ENCODE data around the gene DUSP28. TPM values are rescaled to one million over a fixed set of nuclear protein-coding genes. Genes with fewer than 3 reads are reported as not detected.
"Not testable (repeated sequence)": the region's sequence is repeated elsewhere in the genome, so short reads cannot be mapped to it uniquely, and the experiment has no call there.

DUSP28 gene
- total RNA-seq, 1 experiment from 2014 or later = 4.9 TPM

DNA sequence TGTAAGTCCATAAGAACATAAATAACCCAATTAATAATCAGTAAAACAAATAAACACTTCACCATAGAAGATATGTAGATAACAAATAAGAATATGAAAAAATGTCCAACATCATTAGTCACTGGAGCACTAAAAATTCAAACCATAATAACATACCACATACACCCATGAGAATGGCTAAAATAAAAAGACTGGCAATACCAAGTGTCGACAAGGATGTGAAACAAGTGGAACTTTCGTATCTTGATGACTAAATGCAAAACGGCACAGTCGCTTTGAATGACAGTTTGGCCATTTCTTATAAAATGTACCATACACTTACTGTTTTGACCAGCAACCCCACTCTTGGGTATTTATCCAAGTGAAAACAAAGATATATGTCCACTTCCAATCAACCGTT lies 29.1 kb upstream of the DUSP28 start:
- ChIA-PET POLR2A (ENCODE audit: low non-redundant PET) (no interaction called here), CTCF (no interaction called here)
- H3K27ac ChIP-seq (ENCODE audit: low read depth, low read length, poor library complexity, severe bottlenecking) = no peak overlapping the region
- no peak overlapping the region for H3K4me3 ChIP-seq (ENCODE audit: low read depth, low read length, poor library complexity, severe bottlenecking)
- no TSS peak for BruUV-seq (replicated peaks)
- intact Hi-C loops (cut with micrococcal nuclease; ENCODE audit: unreplicated experiment) = no loop called here
- no peaks in the 10 kb centered on the region for H3K27me3 ChIP-seq (replicated peaks; ENCODE audit: insufficient read depth, low read depth, low read length, poor library complexity)
- TF ChIP-seq EZH2 (IDR thresholded peaks at IDR 0.05; ENCODE audit: borderline replicate concordance, low read depth, low read length, poor library complexity, severe bottlenecking) = no peak
- TF ChIP-seq, protein P1, sequence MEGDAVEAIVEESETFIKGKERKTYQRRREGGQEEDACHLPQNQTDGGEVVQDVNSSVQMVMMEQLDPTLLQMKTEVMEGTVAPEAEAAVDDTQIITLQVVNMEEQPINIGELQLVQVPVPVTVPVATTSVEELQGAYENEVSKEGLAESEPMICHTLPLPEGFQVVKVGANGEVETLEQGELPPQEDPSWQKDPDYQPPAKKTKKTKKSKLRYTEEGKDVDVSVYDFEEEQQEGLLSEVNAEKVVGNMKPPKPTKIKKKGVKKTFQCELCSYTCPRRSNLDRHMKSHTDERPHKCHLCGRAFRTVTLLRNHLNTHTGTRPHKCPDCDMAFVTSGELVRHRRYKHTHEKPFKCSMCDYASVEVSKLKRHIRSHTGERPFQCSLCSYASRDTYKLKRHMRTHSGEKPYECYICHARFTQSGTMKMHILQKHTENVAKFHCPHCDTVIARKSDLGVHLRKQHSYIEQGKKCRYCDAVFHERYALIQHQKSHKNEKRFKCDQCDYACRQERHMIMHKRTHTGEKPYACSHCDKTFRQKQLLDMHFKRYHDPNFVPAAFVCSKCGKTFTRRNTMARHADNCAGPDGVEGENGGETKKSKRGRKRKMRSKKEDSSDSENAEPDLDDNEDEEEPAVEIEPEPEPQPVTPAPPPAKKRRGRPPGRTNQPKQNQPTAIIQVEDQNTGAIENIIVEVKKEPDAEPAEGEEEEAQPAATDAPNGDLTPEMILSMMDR (conservative IDR thresholded peaks at IDR 0.05; ENCODE audit: low read depth, low read length) = no peak
- H3K36me3 ChIP-seq (ENCODE audit: insufficient read depth, low read length, poor library complexity, severe bottlenecking) = peaks cover 7% of the 10 kb centered on the region
- no peak for DNase-seq (ENCODE audit: low spot score)
- no peaks in the 10 kb centered on the region for H3K4me1 ChIP-seq (ENCODE audit: insufficient read depth, low read length, poor library complexity, severe bottlenecking)
- H3K9me3 ChIP-seq (ENCODE audit: low read depth, low read length, poor library complexity, severe bottlenecking) = peaks cover 22% of the 10 kb centered on the region

GRCh38 chr2:240532031-240532775 lies 28.0 kb upstream of the DUSP28 start:
- TF ChIP-seq, protein P1 (conservative IDR thresholded peaks at IDR 0.05; ENCODE audit: low read depth, low read length) = no peak
- no peak for TF ChIP-seq EZH2 (IDR thresholded peaks at IDR 0.05; ENCODE audit: borderline replicate concordance, low read depth, low read length, poor library complexity, severe bottlenecking)
- Histone ChIP-seq H3K9me3 (ENCODE audit: low read depth, low read length, poor library complexity, severe bottlenecking) (peaks cover 22% of the 10 kb centered on the region), H3K36me3 (ENCODE audit: insufficient read depth, low read length, poor library complexity, severe bottlenecking) (peaks cover 7% of the 10 kb centered on the region), H3K4me3 (ENCODE audit: low read depth, low read length, poor library complexity, severe bottlenecking) (no peak overlapping the region), H3K27ac (ENCODE audit: low read depth, low read length, poor library complexity, severe bottlenecking) (no peak overlapping the region), H3K4me1 (ENCODE audit: insufficient read depth, low read length, poor library complexity, severe bottlenecking) (no peaks in the 10 kb centered on the region), H3K27me3 (replicated peaks; ENCODE audit: insufficient read depth, low read depth, low read length, poor library complexity) (no peaks in the 10 kb centered on the region)
- no peak for DNase-seq (ENCODE audit: low spot score)
- CTCF ChIA-PET = no interaction called here
- intact Hi-C loops (cut with micrococcal nuclease; ENCODE audit: unreplicated experiment) = no loop called here
- POLR2A ChIA-PET (ENCODE audit: low non-redundant PET) = no interaction called here
- BruUV-seq (replicated peaks) = no TSS peak

GRCh38 chr2:240538031-240538780 lies 22.0 kb upstream of the DUSP28 start:
- H3K36me3 ChIP-seq (ENCODE audit: insufficient read depth, low read length, poor library complexity, severe bottlenecking) = no peaks in the 10 kb centered on the region
- no peaks in the 10 kb centered on the region for H3K4me1 ChIP-seq (ENCODE audit: insufficient read depth, low read length, poor library complexity, severe bottlenecking)
- H3K27me3 ChIP-seq (replicated peaks; ENCODE audit: insufficient read depth, low read depth, low read length, poor library complexity) = no peaks in the 10 kb centered on the region
- ChIA-PET CTCF (no interaction called here), POLR2A (ENCODE audit: low non-redundant PET) (no interaction called here)
- no peaks in the 10 kb centered on the region for H3K9me3 ChIP-seq (ENCODE audit: low read depth, low read length, poor library complexity, severe bottlenecking)
- H3K27ac ChIP-seq (ENCODE audit: low read depth, low read length, poor library complexity, severe bottlenecking) = no peak overlapping the region
- no peak for DNase-seq (ENCODE audit: low spot score)
- no TSS peak for BruUV-seq (replicated peaks)
- no peak overlapping the region for H3K4me3 ChIP-seq (ENCODE audit: low read depth, low read length, poor library complexity, severe bottlenecking)
- TF ChIP-seq, protein P1 (conservative IDR thresholded peaks at IDR 0.05; ENCODE audit: low read depth, low read length) = no peak
- TF ChIP-seq EZH2 (IDR thresholded peaks at IDR 0.05; ENCODE audit: borderline replicate concordance, low read depth, low read length, poor library complexity, severe bottlenecking) = no peak
- intact Hi-C loops (cut with micrococcal nuclease; ENCODE audit: unreplicated experiment) = no loop called here

DNA sequence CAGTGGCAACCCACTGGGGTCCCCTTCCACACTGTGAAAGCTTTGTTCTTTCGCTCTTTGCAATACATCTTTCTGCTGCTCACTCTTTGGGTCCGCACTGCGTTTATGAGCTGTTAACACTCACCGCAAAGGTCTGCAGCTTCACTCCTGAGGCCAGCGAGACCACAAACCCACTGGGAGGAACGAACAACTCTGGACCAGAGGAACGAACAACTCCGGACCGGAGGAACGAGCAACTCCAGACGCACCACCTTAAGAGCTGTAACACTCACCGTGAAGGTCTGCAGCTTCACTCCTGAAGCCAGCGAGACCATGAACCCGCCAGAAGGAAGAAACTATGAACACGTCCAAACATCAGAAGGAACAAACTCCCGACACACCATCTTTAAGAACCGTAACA lies 21.1 kb upstream of the DUSP28 start:
- CTCF ChIA-PET; POLR2A ChIA-PET (ENCODE audit: low non-redundant PET); DNase-seq (ENCODE audit: low spot score): not testable (repeated sequence)

More for the DNA sequence above, 21.1 kb upstream of the DUSP28 start:
- BruUV-seq (replicated peaks); H3K27ac ChIP-seq (ENCODE audit: low read depth, low read length, poor library complexity, severe bottlenecking); H3K4me1 ChIP-seq (ENCODE audit: insufficient read depth, low read length, poor library complexity, severe bottlenecking); H3K4me3 ChIP-seq (ENCODE audit: low read depth, low read length, poor library complexity, severe bottlenecking); H3K9me3 ChIP-seq (ENCODE audit: low read depth, low read length, poor library complexity, severe bottlenecking); intact Hi-C loops (cut with micrococcal nuclease; ENCODE audit: unreplicated experiment); H3K27me3 ChIP-seq (replicated peaks; ENCODE audit: insufficient read depth, low read depth, low read length, poor library complexity); H3K36me3 ChIP-seq (ENCODE audit: insufficient read depth, low read length, poor library complexity, severe bottlenecking): not testable (repeated sequence)

Data from A673 (cell line).